Prostate gland (tissue), 2 donors: ENCODE measurements around the gene AMZ2.

Experiments used
- POLR2AphosphoS5 ChIP-seq: sonication (generic); formaldehyde crosslinking; IDR thresholded peaks from one replicate; pipeline ENCODE4 v1.6.1; 2017; ENCODE audit warnings: antibody characterized with exemption
- TF ChIP-seq, protein P1 (sequence below), 4 experiments: fragments of 200-600 bp in 2 of 4; fragments of 450-650 bp in 2 of 4; sonication (generic) in 2 of 4; IDR thresholded peaks; 1 replicate in 3 of 4; 2 replicates in 1 of 4; pipeline ENCODE4 v1.5.1; 2016 to 2019; ENCODE audit warnings: antibody characterized with exemption in 4 of 4, mild to moderate bottlenecking in 2 of 4, moderate library complexity in 2 of 4

GRCh38 chr17:68305142-68305541 is 57.3 kb downstream of the AMZ2 start:
- TF ChIP-seq, protein P1, sequence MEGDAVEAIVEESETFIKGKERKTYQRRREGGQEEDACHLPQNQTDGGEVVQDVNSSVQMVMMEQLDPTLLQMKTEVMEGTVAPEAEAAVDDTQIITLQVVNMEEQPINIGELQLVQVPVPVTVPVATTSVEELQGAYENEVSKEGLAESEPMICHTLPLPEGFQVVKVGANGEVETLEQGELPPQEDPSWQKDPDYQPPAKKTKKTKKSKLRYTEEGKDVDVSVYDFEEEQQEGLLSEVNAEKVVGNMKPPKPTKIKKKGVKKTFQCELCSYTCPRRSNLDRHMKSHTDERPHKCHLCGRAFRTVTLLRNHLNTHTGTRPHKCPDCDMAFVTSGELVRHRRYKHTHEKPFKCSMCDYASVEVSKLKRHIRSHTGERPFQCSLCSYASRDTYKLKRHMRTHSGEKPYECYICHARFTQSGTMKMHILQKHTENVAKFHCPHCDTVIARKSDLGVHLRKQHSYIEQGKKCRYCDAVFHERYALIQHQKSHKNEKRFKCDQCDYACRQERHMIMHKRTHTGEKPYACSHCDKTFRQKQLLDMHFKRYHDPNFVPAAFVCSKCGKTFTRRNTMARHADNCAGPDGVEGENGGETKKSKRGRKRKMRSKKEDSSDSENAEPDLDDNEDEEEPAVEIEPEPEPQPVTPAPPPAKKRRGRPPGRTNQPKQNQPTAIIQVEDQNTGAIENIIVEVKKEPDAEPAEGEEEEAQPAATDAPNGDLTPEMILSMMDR (IDR thresholded peaks at IDR 0.05): no peak
- no peak for TF ChIP-seq POLR2AphosphoS5
